D721Med (cell line): ENCODE measurements around the gene KRCC1.

Experiments
- DNase-seq: peaks from one replicate; pipeline ENCODE4 v3.0.0; 2011; ENCODE audit warnings: low spot score; ENCODE audit not compliant: insufficient read length
- FAIRE-seq: peaks from 2 replicates; lab custom pipeline; 2011; peaks lifted over from hg19 to GRCh38; lab: Jason Lieb, UNC
- CTCF ChIP-seq: IDR thresholded peaks from 2 replicates; pipeline ENCODE4 v1.5.1; 2012; ENCODE audit warnings: mild to moderate bottlenecking, control low read depth; ENCODE audit not compliant: insufficient read depth; ENCODE audit errors: missing control alignments

The KRCC1 gene

GRCh38 chr2:88096708-88097107 lies 41.1 kb upstream of the KRCC1 start:
- no peak for DNase-seq
- FAIRE-seq = no peak

GRCh38 chr2:88095022-88095421 lies 39.4 kb upstream of the KRCC1 start:
- TF ChIP-seq CTCF = no peak
- DNase-seq (no peak), FAIRE-seq (no peak)

More at GRCh38 chr2:88096708-88097107, 41.1 kb upstream of the KRCC1 start:
- no peak for TF ChIP-seq CTCF

GRCh38 chr2:88092773-88093172 lies 37.2 kb upstream of the KRCC1 start:
- TF ChIP-seq CTCF = no peak
- FAIRE-seq (no peak), DNase-seq (no peak)

- no peak for TF ChIP-seq CTCF
- DNase-seq = no peak
- no peak for FAIRE-seq
Measured at GRCh38 chr2:88091943-88092342, 36.4 kb upstream of the KRCC1 start.

- no peak for FAIRE-seq
- TF ChIP-seq CTCF = no peak
- no peak for DNase-seq
Measured at GRCh38 chr2:88090446-88091283, 35.1 kb upstream of the KRCC1 start.

- TF ChIP-seq CTCF = no peak
- DNase-seq (no peak), FAIRE-seq (no peak)
Measured at GRCh38 chr2:88088999-88089398, 33.4 kb upstream of the KRCC1 start.

- TF ChIP-seq CTCF = no peak
- no peak for FAIRE-seq
- no peak for DNase-seq
Measured at GRCh38 chr2:88087763-88088162, 32.2 kb upstream of the KRCC1 start.
